ENCODE data around the gene CELF4.

CELF4 gene

GRCh38 chr18:37405772-37406171 lies 159.8 kb downstream of the CELF4 start:
- no peak for DNase-seq

- no peak for DNase-seq
Measured at GRCh38 chr18:37405229-37405628, 160.4 kb downstream of the CELF4 start.

GRCh38 chr18:37403788-37404187 lies 161.8 kb downstream of the CELF4 start:
- DNase-seq = no peak

GRCh38 chr18:37403100-37403781 lies 162.4 kb downstream of the CELF4 start:
- no peak for DNase-seq

GRCh38 chr18:37402735-37403099 lies 162.9 kb downstream of the CELF4 start:
- DNase-seq = no peak

GRCh38 chr18:37400802-37401201 lies 164.8 kb downstream of the CELF4 start:
- no peak for DNase-seq

- no peak for DNase-seq
Measured at GRCh38 chr18:37398248-37398920, 167.2 kb downstream of the CELF4 start.

- no peak for DNase-seq
Measured at GRCh38 chr18:37397814-37398213, 167.8 kb downstream of the CELF4 start.

GRCh38 chr18:37396971-37397720 lies 168.5 kb downstream of the CELF4 start:
- no peak for DNase-seq

GRCh38 chr18:37395631-37396030 lies 170.0 kb downstream of the CELF4 start:
- no peak for DNase-seq

- no peak for DNase-seq
Measured at GRCh38 chr18:37395138-37395537, 170.5 kb downstream of the CELF4 start.

GRCh38 chr18:37394610-37394965 lies 171.0 kb downstream of the CELF4 start:
- DNase-seq = no peak

- DNase-seq = no peak
Measured at GRCh38 chr18:37393945-37394609, 171.5 kb downstream of the CELF4 start.

GRCh38 chr18:37393221-37393827 lies 172.3 kb downstream of the CELF4 start:
- DNase-seq = no peak

GRCh38 chr18:37392648-37393047 lies 172.9 kb downstream of the CELF4 start:
- DNase-seq = no peak

GRCh38 chr18:37391698-37392548 lies 173.7 kb downstream of the CELF4 start:
- no peak for DNase-seq

- no peak for DNase-seq
Measured at GRCh38 chr18:37391156-37391555, 174.4 kb downstream of the CELF4 start.

- DNase-seq = no peak
Measured at GRCh38 chr18:37390687-37391086, 174.9 kb downstream of the CELF4 start.

GRCh38 chr18:37389684-37390368 lies 175.8 kb downstream of the CELF4 start:
- no peak for DNase-seq

- no peak for DNase-seq
Measured at GRCh38 chr18:37389041-37389440, 176.6 kb downstream of the CELF4 start.

GRCh38 chr18:37388413-37388812 lies 177.2 kb downstream of the CELF4 start:
- no peak for DNase-seq
